ENCODE results near the gene MEG3. TPM values are rescaled to one million over a fixed set of nuclear protein-coding genes. Genes with fewer than 3 reads are reported as not detected.

Gene MEG3
- total and polyA plus RNA-seq, 9 of the 15 experiments (the other 6 are each of a cell fraction or from before 2014, with no cell fraction given): 0.10 to 5.3 (median 1.0) TPM; not detected in 1

DNA sequence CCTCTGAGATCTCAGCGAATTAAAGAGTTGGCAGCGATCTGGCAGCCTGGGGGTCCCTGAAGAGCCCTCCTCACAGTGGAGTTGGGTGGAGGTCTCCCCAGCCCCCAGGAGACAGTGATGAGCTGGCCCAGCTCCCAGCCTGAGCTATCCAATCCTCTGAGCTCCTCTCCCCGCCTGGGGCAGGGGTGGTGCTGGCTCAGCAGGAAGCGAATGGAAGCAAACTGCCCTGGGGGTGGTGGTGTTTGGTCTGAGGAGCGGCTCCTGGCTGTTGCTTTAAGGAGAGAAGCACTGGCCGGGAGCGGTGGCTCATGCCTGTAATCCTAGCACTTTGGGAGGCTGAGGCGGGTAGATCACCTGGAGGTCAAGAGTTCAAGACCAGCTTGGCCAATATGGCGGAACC, 19.5 kb upstream of the MEG3 start:
- no peaks in the 10 kb centered on the region for H3K9me1 ChIP-seq (ENCODE audit: control insufficient read depth, insufficient read depth, low read length)
- POLR2A ChIA-PET: no interaction called here
- WGBS (ENCODE audit: insufficient coverage, low coverage, missing lambda C conversion rate): 100% methylated on average over 7 of the region's 9 CpGs
- no TSS peak for BruUV-seq (replicated peaks)
- no peak overlapping the region for H2AFZ ChIP-seq (ENCODE audit: low read depth, low read length)
- H3K27ac ChIP-seq (ENCODE audit: extremely low read depth, low read depth, low read length): no peak overlapping the region
- in situ Hi-C loops (cut with MboI): no loop called here
- FAIRE-seq: no peak
- no peak for TF ChIP-seq FIP1L1 (IDR thresholded peaks at IDR 0.05; ENCODE audit: low read depth, low read length, poor library complexity, severe bottlenecking)
- no peak for TF ChIP-seq KAT7 (CRISPR knock-in tag; IDR thresholded peaks at IDR 0.05; ENCODE audit: borderline replicate concordance)
- H3K4me3 ChIP-seq: no peak overlapping the region
- CTCF ChIA-PET (ENCODE audit: low intra/inter-chr PET ratio): no interaction called here
- no peak for ATAC-seq
- no peak for DNase-seq (ENCODE audit: extremely low read depth in 1 of 4, low spot score in 3 of 4)
- peaks cover 22% of the 10 kb centered on the region for H3K9me3 ChIP-seq (replicated peaks; ENCODE audit: control insufficient read depth, insufficient read depth, low read depth, low read length)
- H4K20me1 ChIP-seq (replicated peaks; ENCODE audit: control insufficient read depth, insufficient read depth, low read length): no peaks in the 10 kb centered on the region
- H3K36me3 ChIP-seq (ENCODE audit: control insufficient read depth, insufficient read depth, low read length): no peaks in the 10 kb centered on the region
- H3K9ac ChIP-seq (ENCODE audit: insufficient read depth in 1 of 2, low read depth in 2 of 2, low read length in 2 of 2): no peak overlapping the region
- no peaks in the 10 kb centered on the region for H3K79me2 ChIP-seq (ENCODE audit: control insufficient read depth, insufficient read depth, low read length)
- no peaks in the 10 kb centered on the region for H3K27me3 ChIP-seq (ENCODE audit: control insufficient read depth in 2 of 2, insufficient read depth in 2 of 2, low read length in 2 of 2)
- H3K4me1 ChIP-seq (replicated peaks in 1 of 2; ENCODE audit: control insufficient read depth in 2 of 2, insufficient read depth in 2 of 2, low read length in 2 of 2): peaks cover 0 to 4% of the 10 kb centered on the region in 2 experiments; a peak in 2 of 5 replicates
- no peak overlapping the region for H3K4me2 ChIP-seq (ENCODE audit: insufficient read depth, low read length)
- intact Hi-C loops (cut with micrococcal nuclease): no loop called here

DNA sequence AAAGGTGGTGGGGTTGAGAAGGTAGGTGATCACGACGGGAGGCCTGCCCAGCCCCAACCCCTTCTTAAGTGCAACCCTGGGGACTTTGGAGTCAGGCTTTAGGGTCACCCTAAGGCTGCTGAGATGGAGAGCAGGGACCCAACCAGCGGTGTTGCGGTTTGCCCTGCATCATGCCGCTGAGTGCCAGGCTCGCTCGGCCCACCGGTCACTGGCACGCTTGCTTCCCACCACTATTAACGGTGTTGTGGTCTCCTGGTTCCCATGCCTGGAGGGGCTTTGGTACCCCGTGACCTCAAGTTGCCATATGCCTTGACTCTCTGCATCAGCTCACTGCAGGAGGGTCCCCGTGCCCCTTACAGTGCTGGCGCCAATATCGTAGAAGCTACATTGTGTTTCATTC, 18.4 kb upstream of the MEG3 start:
- ATAC-seq (no peak), DNase-seq (ENCODE audit: extremely low read depth in 1 of 4, low spot score in 3 of 4) (no peak), FAIRE-seq (no peak)
- no peak overlapping the region for H3K4me3 ChIP-seq
- peaks cover 0 to 4% of the 10 kb centered on the region in 2 experiments; a peak in 2 of 5 replicates for H3K4me1 ChIP-seq (replicated peaks in 1 of 2; ENCODE audit: control insufficient read depth in 2 of 2, insufficient read depth in 2 of 2, low read length in 2 of 2)
- no peaks in the 10 kb centered on the region for H4K20me1 ChIP-seq (replicated peaks; ENCODE audit: control insufficient read depth, insufficient read depth, low read length)
- no peaks in the 10 kb centered on the region for H3K9me1 ChIP-seq (ENCODE audit: control insufficient read depth, insufficient read depth, low read length)
- H3K27me3 ChIP-seq (ENCODE audit: control insufficient read depth in 2 of 2, insufficient read depth in 2 of 2, low read length in 2 of 2): no peaks in the 10 kb centered on the region
- 84% methylated on average over 12 of the region's 14 CpGs for WGBS (ENCODE audit: insufficient coverage, low coverage, missing lambda C conversion rate)
- H2AFZ ChIP-seq (ENCODE audit: low read depth, low read length): no peak overlapping the region
- no peak overlapping the region for H3K9ac ChIP-seq (ENCODE audit: insufficient read depth in 1 of 2, low read depth in 2 of 2, low read length in 2 of 2)
- POLR2A ChIA-PET: no interaction called here
- no peak overlapping the region for H3K4me2 ChIP-seq (ENCODE audit: insufficient read depth, low read length)
- no peaks in the 10 kb centered on the region for H3K79me2 ChIP-seq (ENCODE audit: control insufficient read depth, insufficient read depth, low read length)
- BruUV-seq (replicated peaks): no TSS peak
- H3K9me3 ChIP-seq (replicated peaks; ENCODE audit: control insufficient read depth, insufficient read depth, low read depth, low read length): peaks cover 22% of the 10 kb centered on the region
- CTCF ChIA-PET (ENCODE audit: low intra/inter-chr PET ratio): no interaction called here
- in situ Hi-C loops (cut with MboI) (no loop called here), intact Hi-C loops (cut with micrococcal nuclease) (no loop called here)
- H3K27ac ChIP-seq (ENCODE audit: extremely low read depth, low read depth, low read length): no peak overlapping the region
- no peaks in the 10 kb centered on the region for H3K36me3 ChIP-seq (ENCODE audit: control insufficient read depth, insufficient read depth, low read length)
- TF ChIP-seq ZNF347 (CRISPR knock-in tag; IDR thresholded peaks at IDR 0.05; ENCODE audit: low read depth) (no peak), RBM14 (IDR thresholded peaks at IDR 0.05; ENCODE audit: borderline replicate concordance, insufficient read depth, low read depth, low read length) (no peak), KAT2B (IDR thresholded peaks at IDR 0.05; ENCODE audit: low read depth, low read length) (no peak), ILF3 (IDR thresholded peaks at IDR 0.05; ENCODE audit: borderline replicate concordance) (no peak), NFYB (IDR thresholded peaks at IDR 0.05; ENCODE audit: extremely low read depth, insufficient read length) (no peak), MBD2 (IDR thresholded peaks at IDR 0.05; ENCODE audit: borderline replicate concordance, low read depth) (no peak), HNRNPK (IDR thresholded peaks at IDR 0.05; ENCODE audit: low read depth, low read length, poor library complexity, severe bottlenecking) (no peak), ZNF436 (CRISPR knock-in tag; IDR thresholded peaks at IDR 0.05) (no peak)
- TF ChIP-seq, protein P1, sequence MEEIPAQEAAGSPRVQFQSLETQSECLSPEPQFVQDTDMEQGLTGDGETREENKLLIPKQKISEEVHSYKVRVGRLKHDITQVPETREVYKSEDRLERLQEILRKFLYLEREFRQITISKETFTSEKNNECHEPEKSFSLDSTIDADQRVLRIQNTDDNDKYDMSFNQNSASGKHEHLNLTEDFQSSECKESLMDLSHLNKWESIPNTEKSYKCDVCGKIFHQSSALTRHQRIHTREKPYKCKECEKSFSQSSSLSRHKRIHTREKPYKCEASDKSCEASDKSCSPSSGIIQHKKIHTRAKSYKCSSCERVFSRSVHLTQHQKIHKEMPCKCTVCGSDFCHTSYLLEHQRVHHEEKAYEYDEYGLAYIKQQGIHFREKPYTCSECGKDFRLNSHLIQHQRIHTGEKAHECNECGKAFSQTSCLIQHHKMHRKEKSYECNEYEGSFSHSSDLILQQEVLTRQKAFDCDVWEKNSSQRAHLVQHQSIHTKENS (CRISPR knock-in tag; IDR thresholded peaks at IDR 0.05): no peak
- TF ChIP-seq, protein P2, sequence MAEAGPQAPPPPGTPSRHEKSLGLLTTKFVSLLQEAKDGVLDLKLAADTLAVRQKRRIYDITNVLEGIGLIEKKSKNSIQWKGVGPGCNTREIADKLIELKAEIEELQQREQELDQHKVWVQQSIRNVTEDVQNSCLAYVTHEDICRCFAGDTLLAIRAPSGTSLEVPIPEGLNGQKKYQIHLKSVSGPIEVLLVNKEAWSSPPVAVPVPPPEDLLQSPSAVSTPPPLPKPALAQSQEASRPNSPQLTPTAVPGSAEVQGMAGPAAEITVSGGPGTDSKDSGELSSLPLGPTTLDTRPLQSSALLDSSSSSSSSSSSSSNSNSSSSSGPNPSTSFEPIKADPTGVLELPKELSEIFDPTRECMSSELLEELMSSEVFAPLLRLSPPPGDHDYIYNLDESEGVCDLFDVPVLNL (CRISPR knock-in tag; IDR thresholded peaks at IDR 0.05; ENCODE audit: low read depth): no peak
- TF ChIP-seq, protein P3, sequence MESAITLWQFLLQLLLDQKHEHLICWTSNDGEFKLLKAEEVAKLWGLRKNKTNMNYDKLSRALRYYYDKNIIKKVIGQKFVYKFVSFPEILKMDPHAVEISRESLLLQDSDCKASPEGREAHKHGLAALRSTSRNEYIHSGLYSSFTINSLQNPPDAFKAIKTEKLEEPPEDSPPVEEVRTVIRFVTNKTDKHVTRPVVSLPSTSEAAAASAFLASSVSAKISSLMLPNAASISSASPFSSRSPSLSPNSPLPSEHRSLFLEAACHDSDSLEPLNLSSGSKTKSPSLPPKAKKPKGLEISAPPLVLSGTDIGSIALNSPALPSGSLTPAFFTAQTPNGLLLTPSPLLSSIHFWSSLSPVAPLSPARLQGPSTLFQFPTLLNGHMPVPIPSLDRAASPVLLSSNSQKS (CRISPR knock-in tag; IDR thresholded peaks at IDR 0.05): no peak

Measured in K562 (cell line).